ENCODE results near the gene NHLRC2. TPM values are rescaled to one million over a fixed set of nuclear protein-coding genes. Genes with fewer than 3 reads are reported as not detected.

The NHLRC2 gene
- polyA plus RNA-seq, 1 donor from 2014 or later: 13.0 TPM

- H3K4me3 ChIP-seq (ENCODE audit: low read length): no peak overlapping the region
- no peaks in the 10 kb centered on the region for H4K20me1 ChIP-seq (ENCODE audit: insufficient read depth)
- H3K36me3 ChIP-seq (ENCODE audit: insufficient read depth, low read length): no peaks in the 10 kb centered on the region
- no peak overlapping the region for H3K9ac ChIP-seq (ENCODE audit: low read length)
- H3K9me3 ChIP-seq (ENCODE audit: low read length): no peaks in the 10 kb centered on the region
- no peaks in the 10 kb centered on the region for H3K27me3 ChIP-seq (ENCODE audit: insufficient read depth, low read depth, low read length)
- no peaks in the 10 kb centered on the region for H3K79me2 ChIP-seq (replicated peaks; ENCODE audit: insufficient read depth, low read length)
- no peak overlapping the region for H3K4me2 ChIP-seq (ENCODE audit: low read length)
- H3K9me2 ChIP-seq (ENCODE audit: insufficient read depth, low read length): no peaks in the 10 kb centered on the region
- no peak overlapping the region for H3K27ac ChIP-seq (ENCODE audit: low read length)
- no peak for TF ChIP-seq EZH2 (IDR thresholded peaks at IDR 0.05; ENCODE audit: borderline replicate concordance, insufficient read depth, low read length, poor library complexity, severe bottlenecking)
- TF ChIP-seq RAD21 (conservative IDR thresholded peaks at IDR 0.05): no peak
- no peak for TF ChIP-seq SMC3 (conservative IDR thresholded peaks at IDR 0.05; ENCODE audit: poor library complexity)
- TF ChIP-seq CTCF (IDR thresholded peaks at IDR 0.05; ENCODE audit: poor library complexity, severe bottlenecking): no peak
- TF ChIP-seq REST (IDR thresholded peaks at IDR 0.05; ENCODE audit: borderline replicate concordance): no peak
- no peak for TF ChIP-seq EP300 (conservative IDR thresholded peaks at IDR 0.05; ENCODE audit: poor library complexity, severe bottlenecking)
- TF ChIP-seq POLR2AphosphoS5 (IDR thresholded peaks at IDR 0.05): no peak
- TF ChIP-seq TAF1 (IDR thresholded peaks at IDR 0.05; ENCODE audit: low read depth): no peak
- no peak for TF ChIP-seq MXI1 (conservative IDR thresholded peaks at IDR 0.05; ENCODE audit: poor library complexity, severe bottlenecking)
- no peak overlapping the region for H2AFZ ChIP-seq (ENCODE audit: low read depth, low read length)
- H3F3A ChIP-seq (ENCODE audit: insufficient read depth, low read length, poor library complexity, severe bottlenecking): no peaks in the 10 kb centered on the region
These were observed 99.9 kb downstream of the NHLRC2 start for GRCh38 chr10:113954409-113954808.

GRCh38 chr10:113957013-113957412 lies 102.6 kb downstream of the NHLRC2 start:
- no peaks in the 10 kb centered on the region for H3F3A ChIP-seq (ENCODE audit: insufficient read depth, low read length, poor library complexity, severe bottlenecking)
- H3K36me3 ChIP-seq (ENCODE audit: insufficient read depth, low read length): no peaks in the 10 kb centered on the region
- no peak overlapping the region for H3K9ac ChIP-seq (ENCODE audit: low read length)
- no peak for TF ChIP-seq SMC3 (conservative IDR thresholded peaks at IDR 0.05; ENCODE audit: poor library complexity)
- TF ChIP-seq CTCF (IDR thresholded peaks at IDR 0.05; ENCODE audit: poor library complexity, severe bottlenecking): no peak
- TF ChIP-seq EZH2 (IDR thresholded peaks at IDR 0.05; ENCODE audit: borderline replicate concordance, insufficient read depth, low read length, poor library complexity, severe bottlenecking): no peak
- TF ChIP-seq EP300 (conservative IDR thresholded peaks at IDR 0.05; ENCODE audit: poor library complexity, severe bottlenecking): no peak
- TF ChIP-seq POLR2AphosphoS5 (IDR thresholded peaks at IDR 0.05): no peak
- TF ChIP-seq REST (IDR thresholded peaks at IDR 0.05; ENCODE audit: borderline replicate concordance): no peak
- no peak for TF ChIP-seq RAD21 (conservative IDR thresholded peaks at IDR 0.05)
- TF ChIP-seq MXI1 (conservative IDR thresholded peaks at IDR 0.05; ENCODE audit: poor library complexity, severe bottlenecking): no peak
- no peak for TF ChIP-seq TAF1 (IDR thresholded peaks at IDR 0.05; ENCODE audit: low read depth)
- H3K4me3 ChIP-seq (ENCODE audit: low read length): no peak overlapping the region
- H3K27ac ChIP-seq (ENCODE audit: low read length): no peak overlapping the region
- H3K9me2 ChIP-seq (ENCODE audit: insufficient read depth, low read length): no peaks in the 10 kb centered on the region
- no peaks in the 10 kb centered on the region for H4K20me1 ChIP-seq (ENCODE audit: insufficient read depth)
- no peaks in the 10 kb centered on the region for H3K27me3 ChIP-seq (ENCODE audit: insufficient read depth, low read depth, low read length)
- no peak overlapping the region for H2AFZ ChIP-seq (ENCODE audit: low read depth, low read length)
- no peaks in the 10 kb centered on the region for H3K79me2 ChIP-seq (replicated peaks; ENCODE audit: insufficient read depth, low read length)
- no peak overlapping the region for H3K4me2 ChIP-seq (ENCODE audit: low read length)
- no peaks in the 10 kb centered on the region for H3K9me3 ChIP-seq (ENCODE audit: low read length)

Data from neural cell (in vitro differentiated cells).